HEK293T (cell line): ENCODE data around the gene MORF4L1.
A peak's percentile ranks its signal among the peaks of the same experiment; 100 is the strongest.

Experiments
- CTCF ChIA-PET: fragments of 350-600 bp; formaldehyde crosslinking; extraction: SDS; loops from one replicate; lab custom pipeline; 2021; ENCODE audit warnings: antibody characterized with exemption, inconsistent platforms; lab: Yijun Ruan, JAX
- POLR2A ChIA-PET: fragments of 350-600 bp; formaldehyde crosslinking; extraction: SDS; loops from one replicate; lab custom pipeline; 2020; ENCODE audit warnings: antibody characterized with exemption, inconsistent platforms; lab: Yijun Ruan, JAX
- DNase-seq: peaks from one replicate; pipeline ENCODE4 v3.0.0; 2012; ENCODE audit warnings: mixed read lengths; ENCODE audit errors: extremely low spot score
- ARNT ChIP-seq: fragments of 450-650 bp; IDR thresholded peaks from 2 replicates; pipeline ENCODE4 v1.6.1; 2017; ENCODE audit warnings: mild to moderate bottlenecking
- BHLHE40 ChIP-seq: fragments of 450-650 bp; IDR thresholded peaks from 2 replicates; pipeline ENCODE4 v1.6.1; 2016; ENCODE audit warnings: mild to moderate bottlenecking, moderate library complexity, borderline replicate concordance
- CTBP1 ChIP-seq: fragments of 450-650 bp; IDR thresholded peaks from 2 replicates; pipeline ENCODE4 v1.6.1; 2016; ENCODE audit warnings: borderline replicate concordance
- ELF4 ChIP-seq: fragments of 450-650 bp; IDR thresholded peaks from 2 replicates; pipeline ENCODE4 v1.6.1; 2017; ENCODE audit warnings: antibody characterized with exemption
- FOXA1 ChIP-seq: fragments of 450-650 bp; IDR thresholded peaks from 2 replicates; pipeline ENCODE4 v1.6.1; 2016; ENCODE audit warnings: mild to moderate bottlenecking
- FOXK2 ChIP-seq: fragments of 450-650 bp; IDR thresholded peaks from 2 replicates; pipeline ENCODE4 v1.6.1; 2016; ENCODE audit warnings: mild to moderate bottlenecking
- FOXM1 ChIP-seq: fragments of 450-650 bp; IDR thresholded peaks from 2 replicates; pipeline ENCODE4 v1.6.1; 2017; ENCODE audit warnings: mild to moderate bottlenecking, borderline replicate concordance
- HDGF ChIP-seq: fragments of 450-650 bp; IDR thresholded peaks from 2 replicates; pipeline ENCODE4 v1.6.1; 2017; ENCODE audit warnings: antibody characterized with exemption, borderline replicate concordance
- L3MBTL2 ChIP-seq: fragments of 450-650 bp; conservative IDR thresholded peaks from 2 replicates; pipeline ENCODE4 v1.6.1; 2016; ENCODE audit warnings: mild to moderate bottlenecking
- LEF1 ChIP-seq: fragments of 450-650 bp; IDR thresholded peaks from 2 replicates; pipeline ENCODE4 v1.6.1; 2017; ENCODE audit warnings: mild to moderate bottlenecking, borderline replicate concordance
- NFRKB ChIP-seq: fragments of 450-650 bp; IDR thresholded peaks from 2 replicates; pipeline ENCODE4 v1.6.1; 2016; ENCODE audit warnings: mild to moderate bottlenecking, moderate library complexity
- SP1 ChIP-seq: fragments of 450-650 bp; IDR thresholded peaks from 2 replicates; pipeline ENCODE4 v1.6.1; 2017
- SUZ12 ChIP-seq: fragments of 450-650 bp; IDR thresholded peaks from 2 replicates; pipeline ENCODE4 v1.6.1; 2016; ENCODE audit warnings: mild to moderate bottlenecking
- TARDBP ChIP-seq: fragments of 450-650 bp; IDR thresholded peaks from 2 replicates; pipeline ENCODE4 v1.6.1; 2016
- ZNF384 ChIP-seq: fragments of 450-650 bp; IDR thresholded peaks from 2 replicates; pipeline ENCODE4 v1.6.1; 2016
- TF ChIP-seq, protein P1 (sequence below): fragments of 450-650 bp; IDR thresholded peaks from 2 replicates; pipeline ENCODE4 v1.6.1; 2016

Gene MORF4L1

DNA sequence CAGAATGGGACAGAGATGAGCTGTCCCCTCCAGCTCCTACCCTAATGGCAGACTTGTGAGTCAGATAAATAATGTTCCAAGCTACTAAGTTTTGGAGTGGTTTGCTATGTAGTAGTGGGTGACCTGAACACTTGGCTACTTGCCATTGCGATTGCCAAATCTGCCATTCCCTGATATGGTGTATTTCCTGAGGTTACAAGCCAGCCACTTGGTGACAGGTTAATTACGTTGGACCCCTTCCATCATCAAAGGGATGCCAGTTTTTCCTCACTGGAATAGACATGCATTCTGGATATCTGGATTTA, 33.6 kb downstream of the MORF4L1 start:
- POLR2A ChIA-PET, result interaction anchor here (0.8 kb wide), 1 partner anchor 29 kb away, joined by 3 read pairs; no protein-coding TSS in a partner anchor
- DNase-seq, result no peak
- no peak for TF ChIP-seq HDGF
- no peak for TF ChIP-seq LEF1
- TF ChIP-seq TARDBP, result no peak
- no peak for TF ChIP-seq ELF4
- no peak for TF ChIP-seq FOXA1
- TF ChIP-seq FOXK2, result no peak
- TF ChIP-seq L3MBTL2, result no peak
- no peak for TF ChIP-seq CTBP1
- no peak for TF ChIP-seq ZNF384
- TF ChIP-seq SUZ12, result no peak
- no peak for TF ChIP-seq FOXM1
- no peak for TF ChIP-seq ARNT
- no peak for TF ChIP-seq SP1
- CTCF ChIA-PET, result interaction anchor here (0.7 to 1.9 kb wide), 4 partner anchors 13 to 1799 kb away, joined by 3 to 8 read pairs (median 4); no protein-coding TSS in a partner anchor

DNA sequence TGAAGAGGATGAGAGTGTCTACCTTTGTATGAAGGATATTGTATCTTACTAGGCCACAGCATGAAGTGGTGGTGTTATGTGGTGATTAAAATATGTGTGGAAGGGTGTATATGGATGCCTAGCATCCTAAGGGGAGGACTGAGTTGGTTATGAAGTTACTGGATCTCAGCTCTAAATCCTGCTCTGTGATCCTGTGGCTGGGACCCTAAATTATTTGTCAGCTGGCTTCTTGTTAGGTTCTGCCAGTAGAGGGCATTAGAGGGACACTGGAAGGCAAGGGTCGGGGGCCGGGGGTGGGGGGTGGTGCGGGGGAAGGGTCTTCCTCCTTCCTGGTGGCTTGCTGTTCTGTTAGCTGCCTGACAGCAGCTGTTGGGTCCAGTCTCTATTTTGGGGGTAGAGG, 34.9 kb downstream of the MORF4L1 start:
- TF ChIP-seq, protein P1, sequence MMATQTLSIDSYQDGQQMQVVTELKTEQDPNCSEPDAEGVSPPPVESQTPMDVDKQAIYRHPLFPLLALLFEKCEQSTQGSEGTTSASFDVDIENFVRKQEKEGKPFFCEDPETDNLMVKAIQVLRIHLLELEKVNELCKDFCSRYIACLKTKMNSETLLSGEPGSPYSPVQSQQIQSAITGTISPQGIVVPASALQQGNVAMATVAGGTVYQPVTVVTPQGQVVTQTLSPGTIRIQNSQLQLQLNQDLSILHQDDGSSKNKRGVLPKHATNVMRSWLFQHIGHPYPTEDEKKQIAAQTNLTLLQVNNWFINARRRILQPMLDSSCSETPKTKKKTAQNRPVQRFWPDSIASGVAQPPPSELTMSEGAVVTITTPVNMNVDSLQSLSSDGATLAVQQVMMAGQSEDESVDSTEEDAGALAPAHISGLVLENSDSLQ, result no peak
- no peak for TF ChIP-seq FOXM1
- TF ChIP-seq ELF4, result no peak
- TF ChIP-seq BHLHE40, result no peak
- no peak for TF ChIP-seq L3MBTL2
- no peak for TF ChIP-seq NFRKB
- no peak for TF ChIP-seq SP1
- no peak for TF ChIP-seq ZNF384
- no peak for TF ChIP-seq HDGF
- TF ChIP-seq TARDBP, result no peak
- TF ChIP-seq SUZ12, result no peak
- TF ChIP-seq ARNT, result no peak
- TF ChIP-seq FOXA1, result no peak
- no peak for TF ChIP-seq LEF1
- TF ChIP-seq CTBP1, result no peak
- no peak for TF ChIP-seq FOXK2
- POLR2A ChIA-PET, result no interaction called here

DNA sequence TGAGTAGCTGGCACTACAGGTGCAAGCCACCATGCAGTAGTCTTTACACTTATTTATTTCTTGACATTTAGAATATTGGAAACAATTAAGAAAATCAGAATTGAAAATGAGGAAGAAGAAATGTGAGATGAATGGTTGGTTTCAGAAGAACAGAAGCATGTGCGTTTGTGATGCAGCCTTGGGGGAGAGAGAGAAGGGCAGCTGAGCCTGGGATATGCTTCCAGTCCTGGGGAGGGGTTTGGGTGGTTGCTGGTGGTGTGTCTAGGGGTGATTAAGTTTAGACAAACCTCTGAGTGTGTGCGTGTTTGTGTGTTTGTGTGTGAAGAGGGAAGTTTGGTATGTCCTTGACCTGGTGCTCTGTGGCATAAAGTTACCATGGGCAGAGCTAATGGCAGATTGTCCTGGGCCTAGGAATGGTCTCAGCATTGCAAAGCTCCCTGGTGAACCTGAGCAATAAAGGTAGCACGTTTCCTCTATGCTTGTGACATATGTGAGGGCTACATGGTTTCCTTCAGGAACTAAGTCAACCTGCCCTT, 36.5 kb downstream of the MORF4L1 start:
- ChIA-PET POLR2A (interaction anchor here (0.8 kb wide), 1 partner anchor 54 kb away, joined by 3 read pairs; no protein-coding TSS in a partner anchor), CTCF (interaction anchor here (0.9 to 2.7 kb wide), 7 partner anchors 10 to 275 kb away, joined by 3 to 17 read pairs (median 5); no protein-coding TSS in a partner anchor)
- TF ChIP-seq FOXK2 (no peak), HDGF (no peak), CTBP1 (no peak), ZNF384 (no peak), L3MBTL2 (no peak), NFRKB (no peak), ARNT (no peak), ELF4 (no peak), TARDBP (no peak), LEF1 (no peak), SUZ12 (no peak)
- TF ChIP-seq, protein P1, result no peak
- DNase-seq, result no peak

More for the DNA sequence above, 34.9 kb downstream of the MORF4L1 start:
- CTCF ChIA-PET, result interaction anchor here (1.0 to 2.4 kb wide), 10 partner anchors 10 to 300 kb away, joined by 3 to 12 read pairs (median 4); no protein-coding TSS in a partner anchor
- DNase-seq, result peak; percentile 53

DNA sequence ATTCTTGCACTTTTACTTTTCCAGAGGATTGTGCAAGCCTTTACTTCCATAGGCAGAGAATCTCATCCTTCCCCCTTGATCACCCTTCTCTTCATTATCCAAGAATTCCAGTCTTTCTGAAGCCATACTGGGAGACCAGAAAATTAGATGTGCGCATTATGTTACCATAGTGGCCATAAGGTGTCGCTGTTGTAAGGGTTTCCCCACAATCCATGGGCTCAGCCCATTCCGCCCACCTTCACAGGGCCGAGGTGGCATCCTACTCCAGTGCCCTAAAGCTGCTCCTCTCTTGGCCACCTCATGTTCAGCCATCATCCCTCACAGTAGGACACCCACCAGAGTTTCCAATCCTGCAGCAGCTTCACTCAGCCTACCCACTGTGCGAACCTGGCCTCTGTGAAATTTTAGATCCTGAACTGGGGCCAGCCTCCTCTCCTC, 37.1 kb downstream of the MORF4L1 start:
- ChIA-PET POLR2A (no interaction called here), CTCF (interaction anchor here (1.7 to 2.7 kb wide), 4 partner anchors 69 to 274 kb away, joined by 4 to 17 read pairs (median 10); no protein-coding TSS in a partner anchor)
- TF ChIP-seq HDGF (0 out of 2 replicates have a peak, but pooled peaks have one; percentile 54), SUZ12 (no peak)
- peak; percentile 73 for DNase-seq

DNA sequence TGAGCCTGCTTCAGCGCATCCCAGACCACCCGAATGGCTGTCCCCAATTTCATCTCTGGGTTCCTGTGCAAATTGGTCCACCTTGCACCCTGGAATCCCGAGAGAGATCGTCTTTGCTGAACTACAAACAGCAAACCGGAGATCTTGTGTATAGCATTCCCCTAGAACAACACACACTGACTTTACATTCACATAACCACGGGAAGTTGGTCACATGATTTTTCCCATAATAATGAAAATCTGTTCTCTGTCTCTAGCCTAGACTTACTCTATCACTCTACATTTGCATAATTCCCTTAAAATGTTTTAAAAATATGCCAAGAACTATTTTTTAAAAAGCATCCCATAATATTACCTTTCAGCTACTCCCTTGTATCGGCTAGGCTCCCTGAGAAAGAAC, 37.6 kb downstream of the MORF4L1 start:
- ChIA-PET CTCF (interaction anchor here (2.7 kb wide), 1 partner anchor 69 kb away, joined by 17 read pairs; no protein-coding TSS in a partner anchor), POLR2A (no interaction called here)
- no peak for DNase-seq
- 0 out of 2 replicates have a peak, but pooled peaks have one; percentile 7 for TF ChIP-seq HDGF
- TF ChIP-seq FOXK2, result no peak

DNA sequence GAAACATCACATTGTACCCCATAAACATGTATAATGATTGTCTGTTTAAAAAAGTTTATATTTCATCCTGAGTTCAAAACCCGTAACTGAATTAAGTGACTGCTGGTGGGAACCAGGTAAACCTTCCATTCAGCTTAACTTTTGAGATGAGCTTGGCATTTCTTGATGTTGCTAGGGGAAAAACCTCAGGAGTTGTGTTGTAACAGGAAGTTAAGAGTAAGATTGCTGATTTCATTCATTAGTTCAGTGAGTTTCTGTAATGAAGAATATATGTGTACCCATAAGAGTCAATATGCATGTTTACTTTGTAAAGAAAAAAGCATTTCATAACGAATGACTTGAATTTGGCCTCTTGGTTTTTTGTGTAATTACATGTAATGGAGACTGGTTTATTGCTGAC, 39.6 kb downstream of the MORF4L1 start:
- ChIA-PET POLR2A (no interaction called here), CTCF (interaction anchor here (1.0 kb wide), 1 partner anchor 67 kb away, joined by 4 read pairs; no protein-coding TSS in a partner anchor)
- no peak for TF ChIP-seq NFRKB
- no peak for TF ChIP-seq ELF4
- TF ChIP-seq ARNT, result no peak
- TF ChIP-seq SUZ12, result no peak
- no peak for TF ChIP-seq SP1
- TF ChIP-seq CTBP1, result no peak
- no peak for TF ChIP-seq ZNF384
- TF ChIP-seq, protein P1, result no peak
- no peak for TF ChIP-seq TARDBP
- no peak for TF ChIP-seq FOXK2
- no peak for TF ChIP-seq FOXA1
- no peak for TF ChIP-seq BHLHE40
- no peak for TF ChIP-seq L3MBTL2
- no peak for TF ChIP-seq HDGF
- no peak for TF ChIP-seq LEF1
- TF ChIP-seq FOXM1, result no peak
- no peak for DNase-seq
